Measurements from ENCODE around the gene KDM1B.

GRCh38 chr6:18253635-18254034 lies 98.4 kb downstream of the KDM1B start:
- TF ChIP-seq TAF1 (IDR thresholded peaks at IDR 0.05; ENCODE audit: low read depth, low read length) (no peak), RFX5 (IDR thresholded peaks at IDR 0.05; ENCODE audit: borderline replicate concordance, low read depth, low read length) (no peak), SIRT6 (IDR thresholded peaks at IDR 0.05; ENCODE audit: low read length) (no peak), CTCF (IDR thresholded peaks at IDR 0.05; ENCODE audit: control extremely low read depth in 1 of 3, insufficient read depth in 1 of 3, low read depth in 1 of 3, low read length in 3 of 3) (no peak), RAD21 (IDR thresholded peaks at IDR 0.05 in 1 of 2, conservative IDR thresholded peaks at IDR 0.05 in 1 of 2; ENCODE audit: low read depth in 2 of 2, low read length in 2 of 2) (no peak), GABPA (IDR thresholded peaks at IDR 0.05; ENCODE audit: borderline replicate concordance, insufficient read depth, low read length) (no peak), EP300 (IDR thresholded peaks at IDR 0.05; ENCODE audit: borderline replicate concordance in 1 of 2, low read depth in 2 of 2, low read length in 2 of 2) (no peak), EZH2 (IDR thresholded peaks at IDR 0.05; ENCODE audit: low read depth, low read length, severe bottlenecking) (no peak), CREB1 (IDR thresholded peaks at IDR 0.05) (no peak), MAX (IDR thresholded peaks at IDR 0.05) (no peak), ATF3 (IDR thresholded peaks at IDR 0.05; ENCODE audit: insufficient read depth, low read depth, low read length) (no peak)
